HEK293T (cell line): Measurements from ENCODE around the gene ZDHHC22.

ENCODE experiments used
- BHLHE40 ChIP-seq: fragments of 450-650 bp; IDR thresholded peaks from 2 replicates; pipeline ENCODE4 v1.6.1; 2016; ENCODE audit warnings: mild to moderate bottlenecking, moderate library complexity, borderline replicate concordance
- FOXA1 ChIP-seq: fragments of 450-650 bp; IDR thresholded peaks from 2 replicates; pipeline ENCODE4 v1.6.1; 2016; ENCODE audit warnings: mild to moderate bottlenecking
- FOXM1 ChIP-seq: fragments of 450-650 bp; IDR thresholded peaks from 2 replicates; pipeline ENCODE4 v1.6.1; 2017; ENCODE audit warnings: mild to moderate bottlenecking, borderline replicate concordance
- HDGF ChIP-seq: fragments of 450-650 bp; IDR thresholded peaks from 2 replicates; pipeline ENCODE4 v1.6.1; 2017; ENCODE audit warnings: antibody characterized with exemption, borderline replicate concordance
- SP1 ChIP-seq: fragments of 450-650 bp; IDR thresholded peaks from 2 replicates; pipeline ENCODE4 v1.6.1; 2017
- TARDBP ChIP-seq: fragments of 450-650 bp; IDR thresholded peaks from 2 replicates; pipeline ENCODE4 v1.6.1; 2016
- TF ChIP-seq, protein P1 (sequence below): fragments of 450-650 bp; IDR thresholded peaks from 2 replicates; pipeline ENCODE4 v1.6.1; 2016

DNA sequence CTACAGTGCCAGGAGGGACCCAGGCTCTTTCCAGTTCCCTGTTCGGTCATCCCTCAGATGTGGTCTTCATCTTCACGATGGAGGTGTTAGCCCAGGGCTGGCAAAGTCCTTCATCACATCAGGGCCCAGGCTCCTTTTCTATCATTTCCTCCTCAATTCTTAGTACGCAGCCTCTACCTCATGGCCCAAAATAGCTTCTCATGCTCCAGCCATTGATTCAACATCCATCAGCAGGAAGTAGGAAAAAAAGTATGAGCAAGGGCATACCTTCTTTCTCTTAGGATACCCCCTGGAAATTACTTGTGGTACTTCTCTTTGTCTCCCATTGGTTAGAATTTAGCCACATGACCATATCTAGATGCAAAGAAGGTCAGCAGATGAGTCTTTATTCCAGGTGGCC, 12.2 kb upstream of the ZDHHC22 start:
- TF ChIP-seq HDGF, result no peak
- no peak for TF ChIP-seq SP1
- no peak for TF ChIP-seq FOXA1
- TF ChIP-seq, protein P1, sequence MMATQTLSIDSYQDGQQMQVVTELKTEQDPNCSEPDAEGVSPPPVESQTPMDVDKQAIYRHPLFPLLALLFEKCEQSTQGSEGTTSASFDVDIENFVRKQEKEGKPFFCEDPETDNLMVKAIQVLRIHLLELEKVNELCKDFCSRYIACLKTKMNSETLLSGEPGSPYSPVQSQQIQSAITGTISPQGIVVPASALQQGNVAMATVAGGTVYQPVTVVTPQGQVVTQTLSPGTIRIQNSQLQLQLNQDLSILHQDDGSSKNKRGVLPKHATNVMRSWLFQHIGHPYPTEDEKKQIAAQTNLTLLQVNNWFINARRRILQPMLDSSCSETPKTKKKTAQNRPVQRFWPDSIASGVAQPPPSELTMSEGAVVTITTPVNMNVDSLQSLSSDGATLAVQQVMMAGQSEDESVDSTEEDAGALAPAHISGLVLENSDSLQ, result no peak
- TF ChIP-seq TARDBP, result no peak
- TF ChIP-seq FOXM1, result no peak
- no peak for TF ChIP-seq BHLHE40
